ENCODE data around the gene JHY. TPM values are rescaled to one million over a fixed set of nuclear protein-coding genes. Genes with fewer than 3 reads are reported as not detected.

JHY gene
- total RNA-seq, 1 experiment from 2014 or later: 5.0 TPM

DNA sequence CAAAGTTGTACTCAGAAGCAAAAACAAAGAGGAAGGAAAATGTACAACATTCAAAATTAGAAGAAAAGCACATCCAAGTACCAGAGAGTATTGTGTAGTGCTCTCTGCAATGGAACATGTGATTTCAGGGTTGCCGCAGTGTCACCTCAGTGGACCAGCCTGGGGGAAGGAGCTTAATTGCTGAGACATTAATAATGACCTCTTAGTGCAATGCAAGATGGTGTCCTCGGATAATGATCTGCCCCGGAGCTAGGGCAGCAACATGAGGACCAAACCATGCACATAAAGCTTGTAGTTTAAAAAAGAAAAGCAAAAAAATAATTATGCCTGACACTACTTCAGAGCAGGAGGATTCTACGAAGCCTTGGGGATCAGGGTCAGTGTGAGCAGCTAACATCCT lies 11.3 kb upstream of the JHY start:
- DNase-seq (ENCODE audit: low read depth): no peak

DNA sequence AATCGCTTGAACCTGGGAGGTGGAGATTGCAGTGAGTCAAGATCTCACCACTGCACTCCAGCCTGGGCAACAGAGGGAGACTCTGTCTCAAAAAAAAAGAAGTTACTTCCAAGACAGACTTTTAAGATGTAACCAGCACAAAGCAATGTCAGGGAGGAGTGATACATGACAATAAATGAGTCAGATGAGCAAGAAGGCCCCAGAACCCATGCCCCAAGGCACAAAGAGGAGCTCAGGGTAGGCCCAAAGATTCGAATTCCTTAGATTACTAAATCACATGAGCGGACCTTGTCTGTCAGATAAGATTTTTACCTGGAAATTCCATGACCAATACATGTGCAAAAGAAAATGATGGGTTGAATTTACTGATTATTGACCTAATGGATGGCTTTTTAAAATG lies 10.5 kb upstream of the JHY start:
- DNase-seq (ENCODE audit: low read depth): peak; percentile 30

- no peak for DNase-seq (ENCODE audit: low read depth)
These were observed 7.6 kb upstream of the JHY start for GRCh38 chr11:122874991-122875390.

DNA sequence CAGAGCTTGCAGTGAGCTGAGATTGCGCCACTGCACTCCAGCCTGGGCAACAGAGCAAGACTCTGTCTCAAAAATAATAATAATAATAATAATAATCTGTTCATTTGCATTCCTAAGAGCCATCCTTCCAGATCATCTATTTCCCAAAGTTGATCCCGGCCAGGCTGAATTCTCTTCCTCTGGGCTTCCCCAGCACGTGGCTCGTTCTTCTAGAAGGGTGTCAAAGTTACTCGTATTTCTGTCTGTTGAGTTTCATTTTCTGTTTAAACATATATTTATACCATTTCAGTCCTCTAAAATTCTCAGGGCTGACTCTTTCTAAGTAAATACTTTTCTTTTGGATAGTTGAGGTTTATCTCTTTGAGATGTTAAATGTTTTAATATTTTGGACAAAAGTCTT lies 4.8 kb upstream of the JHY start:
- no peak for DNase-seq (ENCODE audit: low read depth)

DNA sequence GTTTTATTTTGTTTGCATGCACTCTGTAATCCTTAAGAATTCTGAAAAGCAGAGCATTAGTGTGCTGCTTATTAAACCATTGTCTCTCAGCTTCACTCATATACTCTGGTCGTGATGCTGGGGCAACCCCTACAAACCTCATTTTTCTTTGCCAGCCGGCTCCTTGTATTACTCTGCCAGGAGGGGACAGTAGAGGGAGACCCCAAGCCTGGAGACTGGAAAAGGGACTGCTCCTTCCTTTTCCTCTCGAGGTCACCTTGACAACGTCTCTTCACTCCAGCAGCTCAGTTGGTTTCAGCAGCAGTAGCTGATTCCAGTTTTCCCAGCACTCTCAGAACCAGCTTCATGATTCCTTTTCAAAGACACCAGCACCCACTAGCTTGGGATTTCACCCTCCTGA lies 2.8 kb upstream of the JHY start:
- no peak for DNase-seq (ENCODE audit: low read depth)

DNA sequence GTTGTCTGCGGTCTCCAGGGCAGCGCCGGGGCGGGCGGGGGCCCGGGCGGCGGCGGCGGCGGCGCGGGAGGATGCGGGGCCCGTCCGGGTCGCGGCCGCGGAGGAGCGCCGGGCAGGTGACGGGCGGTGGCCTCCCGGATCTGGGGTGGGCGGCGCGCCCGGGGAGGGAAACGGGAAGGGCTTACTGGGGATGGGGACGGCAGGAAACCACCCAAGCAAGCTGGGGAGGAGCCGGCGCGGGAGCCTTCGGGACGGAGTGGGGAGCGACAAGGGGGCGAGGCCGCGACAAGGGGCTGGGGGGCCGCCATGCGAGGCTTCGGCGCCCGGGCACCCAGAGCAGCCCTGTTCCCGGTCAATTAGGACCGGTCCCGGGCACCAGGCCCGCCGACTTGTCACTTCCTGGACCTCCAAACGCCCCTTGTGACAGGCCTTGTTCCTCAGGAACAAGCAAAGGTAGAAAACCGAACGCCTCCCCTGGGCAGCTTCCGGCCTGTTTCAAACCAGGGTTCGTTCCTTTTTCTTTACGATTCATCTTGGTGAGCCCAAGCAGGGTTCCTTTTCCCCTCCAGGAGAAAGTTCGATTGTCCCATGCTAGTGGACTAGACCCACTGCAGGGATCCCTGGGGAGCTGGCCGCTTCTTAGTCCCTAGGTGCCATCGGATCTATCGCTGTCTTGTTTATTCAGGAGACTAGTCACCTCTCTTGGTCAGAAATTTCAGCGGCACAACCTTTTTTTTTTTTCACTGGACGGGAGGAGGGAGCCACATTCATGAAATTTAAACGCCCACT lies 492 bp downstream of the JHY start:
- DNase-seq (ENCODE audit: low read depth): peak; percentile 68

DNA sequence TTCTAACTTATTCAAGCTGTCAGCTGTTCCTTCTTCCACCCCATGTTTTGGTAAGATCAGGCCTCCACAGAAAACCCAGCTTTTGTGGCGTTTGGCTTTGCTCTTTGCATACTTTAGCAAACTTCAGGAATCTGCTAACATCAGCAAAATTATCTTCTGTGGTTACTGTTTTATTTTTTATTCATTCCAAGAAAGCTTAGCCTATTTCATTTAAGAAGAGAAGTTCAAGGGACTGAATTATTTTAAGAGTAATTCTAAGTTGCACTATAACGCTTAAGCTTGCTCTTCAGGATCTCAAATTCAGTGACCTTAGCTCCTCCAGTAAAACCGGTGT lies 1.1 kb downstream of the JHY start:
- no peak for DNase-seq (ENCODE audit: low read depth)

DNA sequence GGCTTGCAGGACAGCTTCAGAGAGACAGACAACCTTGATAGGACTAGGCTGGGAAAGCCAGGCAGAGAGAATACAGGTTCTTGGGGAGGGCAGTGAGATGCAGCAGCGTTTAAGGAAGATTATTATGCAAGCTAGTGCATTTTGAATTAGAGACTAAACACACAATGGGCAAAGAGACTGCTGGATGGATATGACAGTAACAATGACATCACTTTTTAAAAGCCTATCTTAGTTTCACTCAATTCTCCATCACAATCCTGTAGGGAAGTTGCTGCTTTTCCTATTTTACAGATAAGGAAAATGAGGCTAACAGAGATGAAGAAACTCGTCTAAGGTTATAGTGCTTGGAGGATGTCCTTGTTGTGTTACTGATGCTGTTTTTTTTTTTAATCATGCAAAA lies 5.6 kb downstream of the JHY start:
- DNase-seq (ENCODE audit: low read depth): no peak

- DNase-seq (ENCODE audit: low read depth): no peak
These were observed 10.6 kb downstream of the JHY start for GRCh38 chr11:122893131-122893530.

DNA sequence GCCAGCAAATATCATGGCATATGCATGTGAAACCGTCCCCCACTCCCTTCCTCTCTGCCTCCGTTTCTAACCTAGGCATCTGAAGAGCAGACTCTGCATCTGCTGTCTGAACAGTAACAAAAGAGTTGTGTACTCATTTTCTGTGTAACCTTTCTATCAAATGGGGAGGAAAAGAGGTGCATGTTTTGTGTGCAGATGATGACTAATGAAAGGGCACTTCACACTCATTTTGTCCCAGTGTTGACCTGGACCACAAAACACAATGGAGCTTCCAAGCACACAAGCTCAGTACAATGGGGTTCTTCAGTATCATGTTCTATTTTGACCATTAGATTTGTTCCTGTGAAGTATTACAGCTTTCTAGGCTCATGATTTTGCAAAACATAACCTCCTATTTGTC lies 13.0 kb downstream of the JHY start:
- DNase-seq (ENCODE audit: low read depth): peak; percentile 15

DNA sequence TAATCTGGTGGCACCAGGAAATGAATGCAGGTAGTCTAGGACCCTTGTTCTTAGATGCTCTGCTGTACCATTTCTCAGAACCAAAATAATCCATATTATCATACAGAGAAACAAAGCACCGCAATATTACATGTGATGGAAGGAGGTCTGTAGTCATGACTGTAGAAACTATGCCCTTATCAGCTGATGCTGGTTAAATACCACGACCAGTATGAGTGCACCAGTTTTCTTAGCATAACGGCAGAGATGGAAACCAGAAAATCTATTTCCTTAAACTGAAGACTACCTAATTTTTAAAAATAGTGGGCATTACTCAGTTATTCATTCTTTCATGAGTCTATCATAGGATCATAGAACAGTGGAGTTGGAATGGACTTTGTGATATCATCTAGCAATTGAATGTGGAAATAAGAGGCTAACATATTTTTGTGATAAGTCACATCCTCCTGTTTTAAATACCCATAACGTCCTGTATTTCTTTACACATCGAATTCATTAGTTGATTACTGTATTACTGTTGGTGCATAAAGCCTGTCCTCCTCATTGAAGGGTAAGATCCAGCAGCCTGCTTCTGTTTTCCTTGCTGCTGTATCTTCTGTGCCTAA lies 15.1 kb downstream of the JHY start:
- DNase-seq (ENCODE audit: low read depth): peak; percentile 66

DNA sequence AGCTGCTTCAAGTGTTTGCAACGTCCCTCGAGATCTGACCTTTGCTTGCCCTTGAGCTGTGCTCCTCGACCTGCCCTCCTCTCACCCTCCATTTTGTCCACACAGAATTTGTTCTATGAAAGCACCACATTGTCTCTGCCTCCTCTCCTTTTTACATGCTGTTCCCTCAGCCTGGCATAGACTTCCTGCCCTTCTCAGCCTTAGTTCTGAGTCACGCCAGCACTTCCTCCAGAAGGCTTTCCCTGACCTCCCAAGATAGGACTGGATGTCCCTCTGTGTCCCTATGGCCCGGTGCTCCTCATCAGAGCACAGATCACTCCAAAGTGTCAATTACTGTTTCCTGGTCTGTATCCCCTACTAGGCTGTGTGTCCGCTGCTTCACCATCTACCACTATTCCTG lies 16.2 kb downstream of the JHY start:
- DNase-seq (ENCODE audit: low read depth): no peak

GRCh38 chr11:122900587-122901202 lies 18.1 kb downstream of the JHY start:
- DNase-seq (ENCODE audit: low read depth): no peak

DNA sequence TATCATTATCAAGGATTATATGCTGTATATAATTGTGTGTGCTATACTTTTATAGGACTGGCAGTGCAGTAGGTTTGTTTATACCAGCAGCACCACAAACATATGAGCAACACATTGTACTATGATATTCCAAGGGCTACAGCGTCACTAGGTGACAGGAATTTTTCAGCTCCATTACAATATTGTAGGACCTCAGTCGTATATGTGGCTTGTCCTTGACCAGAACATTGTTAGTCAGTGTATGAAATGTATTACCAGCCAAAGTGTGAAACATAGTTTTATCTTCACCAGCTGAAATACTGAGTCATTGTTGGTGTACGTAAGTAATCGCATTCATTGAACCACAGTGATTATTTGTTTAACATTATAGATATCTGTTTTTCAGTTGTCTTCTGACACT lies 20.4 kb downstream of the JHY start:
- DNase-seq (ENCODE audit: low read depth): no peak

- peak; percentile 17 for DNase-seq (ENCODE audit: low read depth)
These were observed 28.2 kb downstream of the JHY start for GRCh38 chr11:122910775-122911174.

DNA sequence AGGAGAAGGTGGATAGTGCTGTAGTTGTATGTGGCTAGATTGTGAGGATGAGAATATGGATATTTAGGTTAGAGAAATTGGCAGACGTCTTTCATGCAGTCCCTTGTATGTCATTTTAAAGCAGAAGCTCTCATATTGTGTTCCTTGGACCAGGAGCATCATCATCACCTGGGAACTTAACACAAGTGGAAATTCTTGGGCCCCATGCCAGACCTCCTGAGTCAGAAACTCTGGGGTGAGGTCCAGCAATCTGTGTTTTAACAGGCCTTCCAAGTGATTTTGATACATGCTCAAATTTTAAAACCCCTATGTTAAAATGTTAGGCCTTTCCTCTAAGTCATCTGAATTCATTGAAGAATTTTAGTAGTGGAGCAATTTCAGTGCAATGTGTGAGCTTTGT lies 34.8 kb downstream of the JHY start:
- DNase-seq (ENCODE audit: low read depth): peak; percentile 52

- DNase-seq (ENCODE audit: low read depth): no peak
These were observed 36.2 kb downstream of the JHY start for GRCh38 chr11:122918734-122919133.

- no peak for DNase-seq (ENCODE audit: low read depth)
These were observed 38.0 kb downstream of the JHY start for GRCh38 chr11:122920579-122920978.

- DNase-seq (ENCODE audit: low read depth): no peak
These were observed 40.3 kb downstream of the JHY start for GRCh38 chr11:122922893-122923292.

DNA sequence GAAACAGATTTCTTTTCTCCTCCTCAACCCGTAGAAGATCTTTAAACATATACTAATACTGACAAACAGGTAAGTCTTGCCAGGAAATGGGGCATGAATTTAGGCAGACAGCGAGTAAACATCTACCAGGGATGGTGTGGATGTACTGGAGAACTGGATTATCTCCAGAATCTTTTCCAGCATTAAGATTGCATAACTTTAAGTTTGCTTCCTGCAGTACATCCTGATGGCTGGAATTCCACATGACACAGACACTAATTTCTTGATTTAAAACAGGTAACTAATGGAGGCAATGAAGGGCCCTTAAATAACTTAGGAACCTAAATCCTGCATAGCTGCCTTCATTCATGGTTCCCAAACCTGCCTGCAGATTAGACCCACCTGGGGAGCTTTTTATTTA lies 40.7 kb downstream of the JHY start:
- no peak for DNase-seq (ENCODE audit: low read depth)

DNA sequence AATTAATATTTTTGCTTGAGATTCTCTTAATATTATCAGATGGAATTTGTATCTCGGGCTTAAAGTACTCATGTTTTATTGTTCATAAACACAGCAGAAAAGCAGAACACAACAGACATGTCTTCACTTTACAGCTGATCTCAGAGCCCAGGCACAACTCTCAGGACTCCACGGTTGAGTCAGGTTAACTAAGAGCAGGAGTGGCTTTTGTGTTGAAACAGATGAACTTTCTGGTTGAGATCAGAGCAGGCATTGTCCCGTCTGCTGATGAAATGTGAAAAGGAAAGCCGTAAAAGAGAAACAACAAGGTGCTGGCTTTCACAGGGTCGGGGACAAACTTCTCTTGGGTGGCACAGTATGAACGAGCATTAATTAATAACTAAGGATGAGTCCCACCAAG lies 49.0 kb downstream of the JHY start:
- DNase-seq (ENCODE audit: low read depth): no peak

GRCh38 chr11:122933416-122933815 lies 50.9 kb downstream of the JHY start:
- no peak for DNase-seq (ENCODE audit: low read depth)

DNA sequence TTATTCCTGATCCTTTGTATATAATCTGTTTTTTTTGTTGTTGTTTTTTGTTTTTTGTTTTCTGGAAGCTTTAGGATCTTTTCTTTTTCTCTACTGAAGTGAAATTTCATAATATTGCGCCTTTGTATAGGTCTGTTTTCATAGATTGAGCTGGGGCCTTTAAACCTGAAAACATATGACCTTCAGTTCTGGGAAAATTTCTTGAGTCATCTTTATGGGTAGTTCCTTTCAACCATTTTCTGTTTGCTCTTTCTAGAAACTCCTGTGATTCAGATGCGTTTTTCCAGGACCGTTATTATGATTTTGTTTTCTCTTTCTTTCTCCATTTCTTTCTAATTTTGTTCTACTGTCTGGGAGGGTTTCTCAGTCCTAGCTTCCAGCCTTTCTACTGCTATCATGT lies 55.4 kb downstream of the JHY start:
- no peak for DNase-seq (ENCODE audit: low read depth)
